ENCODE results near the gene CEP104.

- TF ChIP-seq CTCF (IDR thresholded peaks at IDR 0.05) = no peak
- TF ChIP-seq POLR2A (IDR thresholded peaks at IDR 0.05) = no peak
Observed at GRCh38 chr1:3820316-3820715, 36.7 kb downstream of the CEP104 start.
